Esophagus (tissue), 2 donors: ENCODE measurements around the gene LGALS8. TPM values are rescaled to one million over a fixed set of nuclear protein-coding genes. Genes with fewer than 3 reads are reported as not detected.
A peak's percentile ranks its signal among the peaks of the same experiment; 100 is the strongest.
"Not testable (repeated sequence)": the region's sequence is repeated elsewhere in the genome, so short reads cannot be mapped to it uniquely, and the experiment has no call there.

Experiments
- H3K27ac ChIP-seq, 2 donors: one replicate each; pipeline ENCODE4 v1.5.1; 2013; ENCODE audit warnings: low read depth in 2 of 2, mild to moderate bottlenecking in 2 of 2, inconsistent platforms in 1 of 2, low read length in 1 of 2, moderate library complexity in 1 of 2
- H3K27me3 ChIP-seq, 2 donors: one replicate each; pipeline ENCODE4 v1.6.1; 2013; ENCODE audit warnings: low read length in 2 of 2, control low read depth in 1 of 2, mild to moderate bottlenecking in 1 of 2; ENCODE audit not compliant: insufficient read depth in 2 of 2, control insufficient read depth in 1 of 2
- H3K36me3 ChIP-seq, 2 donors: one replicate each; pipeline ENCODE4 v1.6.1; 2013; ENCODE audit warnings: low read length in 1 of 2; ENCODE audit not compliant: control insufficient read depth in 2 of 2, insufficient read depth in 2 of 2
- H3K4me1 ChIP-seq, 2 donors: one replicate each; pipeline ENCODE4 v1.6.1; 2013; ENCODE audit warnings: low read length in 1 of 2; ENCODE audit not compliant: control insufficient read depth in 2 of 2, insufficient read depth in 2 of 2
- H3K4me3 ChIP-seq, 2 donors: one replicate each; pipeline ENCODE4 v1.5.1; 2013; ENCODE audit warnings: low read length in 2 of 2, mild to moderate bottlenecking in 2 of 2, low read depth in 1 of 2, moderate library complexity in 1 of 2
- H3K9me3 ChIP-seq, 2 donors: one replicate each; pipeline ENCODE4 v1.6.1; 2013; ENCODE audit warnings: mild to moderate bottlenecking in 2 of 2, low read depth in 1 of 2, low read length in 1 of 2, moderate library complexity in 1 of 2; ENCODE audit not compliant: control insufficient read depth in 2 of 2, insufficient read depth in 1 of 2
- WGBS, 2 donors: extraction: QIAGEN DNeasy Blood & Tissue Kit; methylation state at CpG; one replicate each; pipeline ENCODE4 v1.1.7; 2013; 5-methylcytosine and 5-hydroxymethylcytosine counted together
- polyA plus RNA-seq, 2 donors: library from polyadenylated mRNA; stranded (reverse); fragments of 200-250 nt; gene quantifications; one replicate each; pipeline ENCODE4 v1.2.3, GENCODE V29; 2013
- donor health status: healthy with polysubstance abuse.
- donor health status: Bipolar disorder and iron deficiency.

Gene LGALS8
- polyA plus RNA-seq, 2 donors = 22.1 to 22.6 TPM

GRCh38 chr1:236494082-236494481 is 29.7 kb upstream of the LGALS8 start:
- no peak overlapping the region for H3K27ac ChIP-seq
- no peaks in the 10 kb centered on the region for H3K4me1 ChIP-seq
- no peaks in the 10 kb centered on the region for H3K36me3 ChIP-seq
- H3K9me3 ChIP-seq = no peaks in the 10 kb centered on the region
- no peak overlapping the region for H3K4me3 ChIP-seq
- no peaks in the 10 kb centered on the region for H3K27me3 ChIP-seq
- 92 to 93% methylated on average over 11 of the region's 11 CpGs for WGBS, 2 donors

DNA sequence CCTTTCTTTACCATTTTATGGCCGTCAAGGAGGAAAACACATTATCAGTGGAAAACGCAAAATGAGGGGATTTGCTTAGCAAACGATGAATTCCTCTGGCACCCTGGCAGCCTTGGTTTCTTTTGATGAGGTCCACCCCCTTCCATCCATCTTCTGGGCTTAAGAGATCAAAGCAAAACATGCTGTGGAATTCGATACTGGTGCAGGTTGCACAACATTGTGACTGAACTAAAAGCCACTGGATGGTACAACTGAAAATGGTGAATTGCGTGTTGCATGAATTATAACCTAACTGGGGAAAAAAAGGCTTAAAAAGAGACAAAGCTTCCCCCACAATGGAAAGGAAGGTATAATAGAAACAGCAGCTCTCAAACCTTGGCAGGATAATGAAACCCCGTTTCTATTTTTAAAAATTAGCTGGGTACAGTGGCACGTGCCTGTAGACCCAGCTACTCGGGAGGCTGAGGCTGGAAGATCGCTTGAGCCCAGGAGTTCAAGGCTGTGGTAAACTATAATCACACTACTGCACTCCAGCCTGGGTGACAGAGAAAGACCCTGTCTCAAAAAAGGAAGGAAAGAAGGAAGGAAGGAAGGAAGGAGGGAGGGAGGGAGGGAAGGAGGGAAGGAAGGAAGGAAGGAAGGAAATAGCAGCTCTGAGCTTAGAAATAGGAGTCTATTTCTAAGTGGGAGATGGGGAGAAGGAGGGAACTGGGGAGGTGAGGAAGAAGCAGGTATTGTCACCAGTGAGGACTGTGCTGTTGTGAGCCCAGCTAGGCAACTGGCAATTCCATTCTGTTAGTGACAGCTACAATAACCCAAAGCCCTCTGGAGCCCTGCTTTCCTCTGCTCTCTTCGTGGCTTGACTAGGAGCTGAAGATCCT is 29.0 kb upstream of the LGALS8 start:
- Histone ChIP-seq H3K4me3 (no peak overlapping the region), H3K27me3 (no peaks in the 10 kb centered on the region), H3K36me3 (no peaks in the 10 kb centered on the region), H3K9me3 (no peaks in the 10 kb centered on the region), H3K27ac (no peak overlapping the region), H3K4me1 (no peaks in the 10 kb centered on the region)
- WGBS, 2 donors = 33 to 41% methylated on average over 9 to 10 of the region's 10 CpGs

GRCh38 chr1:236495467-236496112 is 28.2 kb upstream of the LGALS8 start:
- no peaks in the 10 kb centered on the region for H3K36me3 ChIP-seq
- H3K9me3 ChIP-seq = no peaks in the 10 kb centered on the region
- no peak overlapping the region for H3K27ac ChIP-seq
- WGBS, 2 donors = 56 to 59% methylated on average over 10 to 11 of the region's 11 CpGs
- H3K4me3 ChIP-seq = no peak overlapping the region
- H3K4me1 ChIP-seq = no peaks in the 10 kb centered on the region
- H3K27me3 ChIP-seq = no peaks in the 10 kb centered on the region

- Histone ChIP-seq H3K4me1 (no peaks in the 10 kb centered on the region), H3K4me3 (no peak overlapping the region), H3K27ac (no peak overlapping the region), H3K9me3 (no peaks in the 10 kb centered on the region), H3K27me3 (no peaks in the 10 kb centered on the region), H3K36me3 (no peaks in the 10 kb centered on the region)
- WGBS, 2 donors = 80 to 85% methylated on average over 6 of the region's 6 CpGs
Measured at GRCh38 chr1:236497908-236498307, 25.9 kb upstream of the LGALS8 start.

- WGBS, 2 donors = 88% methylated on average over 6 of the region's 6 CpGs
- Histone ChIP-seq H3K36me3 (no peaks in the 10 kb centered on the region), H3K9me3 (no peaks in the 10 kb centered on the region), H3K4me1 (no peaks in the 10 kb centered on the region), H3K4me3 (no peak overlapping the region), H3K27ac (no peak overlapping the region), H3K27me3 (no peaks in the 10 kb centered on the region)
Measured at GRCh38 chr1:236501093-236501492, 22.7 kb upstream of the LGALS8 start.

DNA sequence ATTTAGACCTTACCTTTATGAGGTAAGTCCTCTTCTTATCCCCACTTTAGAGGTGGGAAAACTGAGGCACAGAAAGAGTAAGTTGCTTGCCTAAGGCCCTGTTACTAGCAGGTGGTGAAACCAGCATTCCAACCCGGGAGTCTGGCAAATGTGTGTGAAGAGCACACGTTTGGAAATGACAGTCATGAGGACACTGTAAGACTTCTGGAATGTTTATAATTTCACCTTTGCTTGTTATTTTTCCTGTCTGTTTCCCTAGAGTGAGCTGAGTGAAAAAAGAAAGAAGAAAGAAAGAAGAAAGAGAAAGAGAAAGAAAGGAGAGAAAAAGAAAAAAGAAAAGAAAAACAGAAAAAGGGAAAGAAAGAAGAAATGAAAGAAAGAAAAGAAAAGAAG is 21.2 kb upstream of the LGALS8 start:
- Histone ChIP-seq H3K9me3 (no peaks in the 10 kb centered on the region), H3K4me1 (no peaks in the 10 kb centered on the region), H3K27me3 (no peaks in the 10 kb centered on the region), H3K4me3 (no peak overlapping the region), H3K36me3 (no peaks in the 10 kb centered on the region), H3K27ac (no peak overlapping the region)
- 21 to 25% methylated on average over 2 of the region's 2 CpGs for WGBS, 2 donors

GRCh38 chr1:236502972-236503639 is 20.7 kb upstream of the LGALS8 start:
- H3K9me3 ChIP-seq = no peaks in the 10 kb centered on the region
- no peaks in the 10 kb centered on the region for H3K27me3 ChIP-seq
- H3K4me3 ChIP-seq = peak overlapping the region in 1 of 2 donors; percentile 29
- 17 to 19% methylated on average over 15 of the region's 15 CpGs for WGBS, 2 donors
- H3K4me1 ChIP-seq = no peaks in the 10 kb centered on the region
- H3K27ac ChIP-seq = peak overlapping the region; percentile 44 to 76
- no peaks in the 10 kb centered on the region for H3K36me3 ChIP-seq

GRCh38 chr1:236504338-236504737 is 19.4 kb upstream of the LGALS8 start:
- not testable (repeated sequence) for H3K36me3 ChIP-seq, H3K4me1 ChIP-seq, H3K27ac ChIP-seq, H3K4me3 ChIP-seq, H3K9me3 ChIP-seq, H3K27me3 ChIP-seq
- WGBS, 2 donors = 84 to 87% methylated on average over 3 of the region's 3 CpGs

DNA sequence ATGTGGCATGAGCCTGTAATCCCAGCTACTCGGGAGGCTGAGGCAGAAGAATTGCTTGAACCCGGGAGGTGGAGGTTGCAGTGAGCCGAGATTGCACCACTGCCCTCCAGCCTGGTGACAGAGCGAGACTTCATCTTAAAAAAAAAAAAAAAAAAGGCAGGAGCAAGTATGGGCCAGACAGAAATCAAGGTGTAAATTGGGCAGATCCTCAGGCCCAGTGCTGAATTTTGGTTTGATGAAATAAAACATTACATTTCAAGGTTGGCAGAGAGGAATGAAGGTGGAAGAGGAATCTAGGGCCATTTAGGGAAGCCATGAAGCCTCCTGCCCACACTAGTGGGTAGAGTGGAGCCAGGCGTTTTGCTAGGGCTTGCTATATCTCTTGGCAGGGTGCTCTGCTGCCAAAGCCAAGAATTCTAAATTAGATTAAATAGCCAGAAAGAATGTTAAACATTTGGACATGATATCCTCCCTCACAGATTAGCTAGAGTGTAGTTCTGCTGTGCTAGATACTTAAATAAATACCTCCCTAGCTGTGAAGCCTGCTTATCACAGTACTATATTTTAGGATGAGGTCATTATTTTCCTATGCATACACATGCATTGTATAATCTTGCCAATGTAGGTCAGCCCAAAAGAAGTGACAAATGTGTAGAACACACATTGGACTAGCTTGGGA is 16.6 kb upstream of the LGALS8 start:
- Histone ChIP-seq H3K4me3 (no peak overlapping the region), H3K9me3 (no peaks in the 10 kb centered on the region), H3K27me3 (no peaks in the 10 kb centered on the region), H3K36me3 (no peaks in the 10 kb centered on the region), H3K27ac (no peak overlapping the region), H3K4me1 (no peaks in the 10 kb centered on the region)
- 51 to 62% methylated on average over 5 of the region's 5 CpGs for WGBS, 2 donors
